HCT116 (cell line): ENCODE data around the gene MRRF. TPM values are rescaled to one million over a fixed set of nuclear protein-coding genes. Genes with fewer than 3 reads are reported as not detected.

Experiments
- ATAC-seq: fragments of 200-7000 bp; cut with Tn5 transposase; 2 replicates; pipeline ENCODE4 v1.9.1; 2020; ENCODE audit warnings: mild to moderate bottlenecking, moderate library complexity
- BruUV-seq: library from RNA; stranded (reverse); fragments of 400-500 nt; replicated peaks from 2 replicates; lab custom pipeline; 2021; lab: Mats Ljungman, UMichigan
- CTCF ChIA-PET: fragments of 300-600 bp; sonication (Branson Sonifier 250); formaldehyde crosslinking; loops from one replicate; lab custom pipeline; 2021; ENCODE audit warnings: antibody characterized with exemption; lab: Charles Lee
- POLR2A ChIA-PET: fragments of 300-600, 350-600 bp; sonication (Branson Sonifier 250); formaldehyde crosslinking; loops from one replicate; lab custom pipeline; 2021; ENCODE audit warnings: antibody characterized with exemption; lab: Charles Lee
- RAD21 ChIA-PET, 2 experiments: fragments of 300-600 bp; sonication (Branson Sonifier 250); formaldehyde crosslinking; loops; one replicate each; lab custom pipeline; 2023; ENCODE audit warnings: low total read pairs in 2 of 2; ENCODE audit not compliant: uncharacterized antibody in 2 of 2, unreplicated experiment in 2 of 2, low non-redundant PET in 1 of 2; lab: Charles Lee
- DNase-seq: peaks from one replicate; pipeline ENCODE4 v3.0.0-alpha.2; 2010; ENCODE audit warnings: low read depth, low spot score
- H2AFZ ChIP-seq: fragments of 200-600 bp; shearing (Covaris generic), sonication (generic); 2 replicates; pipeline ENCODE4 v1.6.1; 2017; ENCODE audit warnings: low read depth, mixed run types, mixed read lengths, antibody characterized with exemption, low read length; ENCODE audit not compliant: poor library complexity, severe bottlenecking
- H3K27ac ChIP-seq: 2 replicates; pipeline ENCODE4 v1.5.1; 2012; ENCODE audit warnings: low read depth, low read length
- H3K27me3 ChIP-seq: fragments of 200-600 bp; sonication (generic); 2 replicates; pipeline ENCODE4 v1.6.1; 2016; ENCODE audit warnings: mixed run types, low read length, mixed read lengths; ENCODE audit not compliant: insufficient read depth
- H3K36me3 ChIP-seq, 2 experiments: fragments of 200-500 bp in 1 of 2; fragments of 200-600 bp in 1 of 2; sonication (Bioruptor generic) in 1 of 2; sonication (generic) in 1 of 2; 2 replicates each; pipeline versions ENCODE4 v1.5.1 to v1.6.1; 2014 to 2016; ENCODE audit warnings: low read length in 2 of 2, inconsistent platforms in 1 of 2, mixed read lengths in 1 of 2, mixed run types in 1 of 2; ENCODE audit not compliant: insufficient read depth in 2 of 2, control insufficient read depth in 1 of 2
- H3K4me1 ChIP-seq, 2 experiments: fragments of 200-600 bp in 1 of 2; sonication (generic) in 1 of 2; 2 replicates each; pipeline versions ENCODE4 v1.5.1 to v1.6.1; 2012 to 2017; ENCODE audit warnings: low read length in 2 of 2, inconsistent platforms in 1 of 2, mild to moderate bottlenecking in 1 of 2, mixed read lengths in 1 of 2, mixed run types in 1 of 2, moderate library complexity in 1 of 2; ENCODE audit not compliant: insufficient read depth in 2 of 2, control insufficient read depth in 1 of 2
- H3K4me2 ChIP-seq: fragments of 200-600 bp; sonication (generic); 2 replicates; pipeline ENCODE4 v1.6.1; 2017; ENCODE audit warnings: mixed run types, low read length, mixed read lengths
- H3K4me3 ChIP-seq, 2 experiments: fragments of 200-600 bp in 1 of 2; sonication (generic) in 1 of 2; replicated peaks in 1 of 2; 2 replicates each; pipeline ENCODE4 v1.5.1; 2011 to 2016; ENCODE audit warnings: low read length in 2 of 2, control low read depth in 1 of 2, low read depth in 1 of 2, mild to moderate bottlenecking in 1 of 2, mixed read lengths in 1 of 2, mixed run types in 1 of 2
- H3K79me2 ChIP-seq: fragments of 200-600 bp; sonication (generic); 2 replicates; pipeline ENCODE4 v1.6.1; 2017; ENCODE audit warnings: mild to moderate bottlenecking, mixed run types, low read length, moderate library complexity, mixed read lengths; ENCODE audit not compliant: insufficient read depth
- H3K9ac ChIP-seq: fragments of 200-600 bp; sonication (generic); 2 replicates; pipeline ENCODE4 v1.6.1; 2016; ENCODE audit warnings: low read length, mixed read lengths
- H3K9me2 ChIP-seq: fragments of 200-600 bp; sonication (generic), shearing (Covaris generic); 2 replicates; pipeline ENCODE4 v1.6.1; 2017; ENCODE audit warnings: mixed run types, mild to moderate bottlenecking, moderate library complexity; ENCODE audit not compliant: insufficient read depth
- H3K9me3 ChIP-seq, 2 experiments: fragments of 200-500 bp in 1 of 2; fragments of 200-600 bp in 1 of 2; sonication (Bioruptor generic) in 1 of 2; sonication (generic) in 1 of 2; 2 replicates each; pipeline ENCODE4 v1.6.1; 2014 to 2017; ENCODE audit warnings: low read length in 2 of 2, mixed read lengths in 2 of 2, inconsistent platforms in 1 of 2, low read depth in 1 of 2, mild to moderate bottlenecking in 1 of 2, mixed run types in 1 of 2, moderate library complexity in 1 of 2; ENCODE audit not compliant: control insufficient read depth in 1 of 2, insufficient read depth in 1 of 2
- H4K20me1 ChIP-seq: fragments of 200-600 bp; sonication (generic), shearing (Covaris generic); 2 replicates; pipeline ENCODE4 v1.6.1; 2017; ENCODE audit warnings: mixed run types, mild to moderate bottlenecking, moderate library complexity; ENCODE audit not compliant: insufficient read depth
- EZH2 ChIP-seq: fragments of 200-600 bp; sonication (generic); IDR thresholded peaks from 2 replicates; pipeline ENCODE4 v1.6.1; 2017; ENCODE audit warnings: antibody characterized with exemption, mixed run types
- EZH2phosphoT487 ChIP-seq: fragments of 200-600 bp; IDR thresholded peaks from 2 replicates; pipeline ENCODE4 v1.6.1; 2018; ENCODE audit warnings: antibody characterized with exemption, borderline replicate concordance
- FOSL1 ChIP-seq: IDR thresholded peaks from 2 replicates; pipeline ENCODE4 v1.6.1; 2012; ENCODE audit warnings: low read depth
- POLR2A ChIP-seq: IDR thresholded peaks from 2 replicates; pipeline ENCODE4 v1.7.0; 2011; ENCODE audit warnings: borderline replicate concordance; ENCODE audit not compliant: insufficient read depth, insufficient read length; ENCODE audit errors: extremely low read depth
- POLR2AphosphoS5 ChIP-seq: IDR thresholded peaks from 2 replicates; pipeline ENCODE4 v1.6.1; 2011; ENCODE audit warnings: mild to moderate bottlenecking, low read depth, low read length, moderate library complexity
- SRF ChIP-seq: IDR thresholded peaks from 2 replicates; pipeline ENCODE4 v1.6.1; 2012; ENCODE audit warnings: low read depth
- TCF7L2 ChIP-seq: IDR thresholded peaks from 2 replicates; pipeline ENCODE4 v1.7.0; 2011; ENCODE audit warnings: borderline replicate concordance, inconsistent platforms; ENCODE audit not compliant: insufficient read depth, insufficient read length; ENCODE audit errors: extremely low read depth
- YY1 ChIP-seq: IDR thresholded peaks from 2 replicates; pipeline ENCODE4 v1.6.1; 2011; ENCODE audit warnings: low read length, low read depth, moderate library complexity, mild to moderate bottlenecking; ENCODE audit not compliant: insufficient replicate concordance; ENCODE audit errors: extremely low read depth
- ZFX ChIP-seq: fragments of 450-650 bp; IDR thresholded peaks from 2 replicates; pipeline ENCODE4 v1.6.1; 2017
- ZNF274 ChIP-seq: fragments of 200-500 bp; sonication (Bioruptor generic); IDR thresholded peaks from 2 replicates; pipeline ENCODE4 v1.6.1; 2014; ENCODE audit warnings: mild to moderate bottlenecking, low read depth, low read length, inconsistent platforms
- intact Hi-C: fragments of 100-400 bp; cut with micrococcal nuclease; formaldehyde crosslinking; loops from 2 replicates; pipeline ENCODE4 v1.10.0; 2022
- total RNA-seq: library from RNA; stranded (reverse); gene quantifications from one replicate; pipeline ENCODE4 v1.2.1, GENCODE V29; 2021; ENCODE audit not compliant: unreplicated experiment
- TF ChIP-seq, protein P1 (sequence below): IDR thresholded peaks from 2 replicates; pipeline ENCODE4 v1.6.1; 2012
- TF ChIP-seq, protein P2 (sequence below), 3 experiments: fragments of 200-600 bp in 1 of 3; sonication (generic) in 1 of 3; IDR thresholded peaks in 2 of 3; conservative IDR thresholded peaks in 1 of 3; 2 replicates each; pipeline ENCODE4 v1.5.1; 2012 to 2017; ENCODE audit warnings: low read depth in 2 of 3, low read length in 2 of 3, antibody characterized with exemption in 1 of 3, borderline replicate concordance in 1 of 3, control low read depth in 1 of 3, mild to moderate bottlenecking in 1 of 3, mixed read lengths in 1 of 3, mixed run types in 1 of 3, moderate library complexity in 1 of 3; ENCODE audit not compliant: insufficient read depth in 1 of 3
- TF ChIP-seq, protein P3 (sequence below): IDR thresholded peaks from 2 replicates; pipeline ENCODE4 v1.6.1; 2012; ENCODE audit warnings: low read depth

The MRRF gene
- total RNA-seq, 1 experiment from 2014 or later: 88.6 TPM

DNA sequence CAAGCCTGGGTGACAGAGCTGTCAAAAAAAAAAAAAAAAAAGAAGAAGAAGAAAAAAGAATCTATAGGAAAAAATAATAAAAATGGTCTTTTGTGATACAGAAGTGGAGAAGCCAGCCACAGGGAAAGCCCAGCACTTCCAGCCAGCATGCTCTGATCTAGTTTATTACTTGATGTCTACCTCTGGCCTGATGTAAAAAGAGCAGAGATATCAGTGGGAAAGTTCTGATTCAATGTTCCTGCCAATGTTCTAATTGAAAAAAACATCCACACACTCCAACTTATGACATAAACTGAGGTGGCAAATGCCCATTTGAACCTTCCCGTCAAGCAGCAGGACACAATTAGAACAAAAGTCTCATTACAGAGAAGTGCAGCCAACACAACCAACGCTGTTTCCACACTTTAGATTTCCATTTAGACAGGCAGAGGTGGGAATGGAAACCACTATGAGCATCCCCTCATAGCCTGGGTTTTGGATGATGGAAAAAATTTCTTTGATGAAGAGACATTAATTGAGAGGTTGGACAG lies 5.7 kb upstream of the MRRF start:
- intact Hi-C loops: no loop called here
- no peaks in the 10 kb centered on the region for H3K9me2 ChIP-seq
- no peak overlapping the region for H3K4me2 ChIP-seq
- POLR2A ChIA-PET: no interaction called here
- RAD21 ChIA-PET: no interaction called here
- H3K36me3 ChIP-seq: peaks cover 12 to 26% of the 10 kb centered on the region in 2 experiments; a peak in 3 of 4 replicates
- no peaks in the 10 kb centered on the region for H3K9me3 ChIP-seq
- no peak for DNase-seq
- no peaks in the 10 kb centered on the region for H4K20me1 ChIP-seq
- no TSS peak for BruUV-seq
- no peak overlapping the region for H3K9ac ChIP-seq
- CTCF ChIA-PET: no interaction called here
- no peak overlapping the region for H3K4me3 ChIP-seq
- no peak overlapping the region for H2AFZ ChIP-seq
- no peak for ATAC-seq
- no peaks in the 10 kb centered on the region for H3K27me3 ChIP-seq
- peaks cover 73% of the 10 kb centered on the region for H3K79me2 ChIP-seq
- H3K27ac ChIP-seq: no peak overlapping the region
- H3K4me1 ChIP-seq: peaks cover 6 to 12% of the 10 kb centered on the region in 2 experiments
- TF ChIP-seq, protein P1, sequence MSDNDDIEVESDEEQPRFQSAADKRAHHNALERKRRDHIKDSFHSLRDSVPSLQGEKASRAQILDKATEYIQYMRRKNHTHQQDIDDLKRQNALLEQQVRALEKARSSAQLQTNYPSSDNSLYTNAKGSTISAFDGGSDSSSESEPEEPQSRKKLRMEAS: no peak
- TF ChIP-seq ZFX (no peak), FOSL1 (no peak), POLR2AphosphoS5 (no peak), ZNF274 (no peak), SRF (no peak), EZH2 (no peak), POLR2A (no peak), EZH2phosphoT487 (no peak), YY1 (no peak), TCF7L2 (no peak)
- TF ChIP-seq, protein P2, sequence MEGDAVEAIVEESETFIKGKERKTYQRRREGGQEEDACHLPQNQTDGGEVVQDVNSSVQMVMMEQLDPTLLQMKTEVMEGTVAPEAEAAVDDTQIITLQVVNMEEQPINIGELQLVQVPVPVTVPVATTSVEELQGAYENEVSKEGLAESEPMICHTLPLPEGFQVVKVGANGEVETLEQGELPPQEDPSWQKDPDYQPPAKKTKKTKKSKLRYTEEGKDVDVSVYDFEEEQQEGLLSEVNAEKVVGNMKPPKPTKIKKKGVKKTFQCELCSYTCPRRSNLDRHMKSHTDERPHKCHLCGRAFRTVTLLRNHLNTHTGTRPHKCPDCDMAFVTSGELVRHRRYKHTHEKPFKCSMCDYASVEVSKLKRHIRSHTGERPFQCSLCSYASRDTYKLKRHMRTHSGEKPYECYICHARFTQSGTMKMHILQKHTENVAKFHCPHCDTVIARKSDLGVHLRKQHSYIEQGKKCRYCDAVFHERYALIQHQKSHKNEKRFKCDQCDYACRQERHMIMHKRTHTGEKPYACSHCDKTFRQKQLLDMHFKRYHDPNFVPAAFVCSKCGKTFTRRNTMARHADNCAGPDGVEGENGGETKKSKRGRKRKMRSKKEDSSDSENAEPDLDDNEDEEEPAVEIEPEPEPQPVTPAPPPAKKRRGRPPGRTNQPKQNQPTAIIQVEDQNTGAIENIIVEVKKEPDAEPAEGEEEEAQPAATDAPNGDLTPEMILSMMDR (IDR thresholded peaks at IDR 0.05 in 2 of 3, conservative IDR thresholded peaks at IDR 0.05 in 1 of 3; ENCODE audit: borderline replicate concordance in 1 of 3, insufficient read depth in 1 of 3, low read depth in 2 of 3, low read length in 2 of 3): no peak
- TF ChIP-seq, protein P3, sequence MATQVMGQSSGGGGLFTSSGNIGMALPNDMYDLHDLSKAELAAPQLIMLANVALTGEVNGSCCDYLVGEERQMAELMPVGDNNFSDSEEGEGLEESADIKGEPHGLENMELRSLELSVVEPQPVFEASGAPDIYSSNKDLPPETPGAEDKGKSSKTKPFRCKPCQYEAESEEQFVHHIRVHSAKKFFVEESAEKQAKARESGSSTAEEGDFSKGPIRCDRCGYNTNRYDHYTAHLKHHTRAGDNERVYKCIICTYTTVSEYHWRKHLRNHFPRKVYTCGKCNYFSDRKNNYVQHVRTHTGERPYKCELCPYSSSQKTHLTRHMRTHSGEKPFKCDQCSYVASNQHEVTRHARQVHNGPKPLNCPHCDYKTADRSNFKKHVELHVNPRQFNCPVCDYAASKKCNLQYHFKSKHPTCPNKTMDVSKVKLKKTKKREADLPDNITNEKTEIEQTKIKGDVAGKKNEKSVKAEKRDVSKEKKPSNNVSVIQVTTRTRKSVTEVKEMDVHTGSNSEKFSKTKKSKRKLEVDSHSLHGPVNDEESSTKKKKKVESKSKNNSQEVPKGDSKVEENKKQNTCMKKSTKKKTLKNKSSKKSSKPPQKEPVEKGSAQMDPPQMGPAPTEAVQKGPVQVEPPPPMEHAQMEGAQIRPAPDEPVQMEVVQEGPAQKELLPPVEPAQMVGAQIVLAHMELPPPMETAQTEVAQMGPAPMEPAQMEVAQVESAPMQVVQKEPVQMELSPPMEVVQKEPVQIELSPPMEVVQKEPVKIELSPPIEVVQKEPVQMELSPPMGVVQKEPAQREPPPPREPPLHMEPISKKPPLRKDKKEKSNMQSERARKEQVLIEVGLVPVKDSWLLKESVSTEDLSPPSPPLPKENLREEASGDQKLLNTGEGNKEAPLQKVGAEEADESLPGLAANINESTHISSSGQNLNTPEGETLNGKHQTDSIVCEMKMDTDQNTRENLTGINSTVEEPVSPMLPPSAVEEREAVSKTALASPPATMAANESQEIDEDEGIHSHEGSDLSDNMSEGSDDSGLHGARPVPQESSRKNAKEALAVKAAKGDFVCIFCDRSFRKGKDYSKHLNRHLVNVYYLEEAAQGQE: no peak
